Pons (tissue), 1 donor: Measurements from ENCODE around the gene VSIR.

ENCODE experiments used
- DNase-seq: peaks from one replicate; pipeline ENCODE4 v3.0.0-alpha.2; 2016; ENCODE audit warnings: low spot score

VSIR gene

DNA sequence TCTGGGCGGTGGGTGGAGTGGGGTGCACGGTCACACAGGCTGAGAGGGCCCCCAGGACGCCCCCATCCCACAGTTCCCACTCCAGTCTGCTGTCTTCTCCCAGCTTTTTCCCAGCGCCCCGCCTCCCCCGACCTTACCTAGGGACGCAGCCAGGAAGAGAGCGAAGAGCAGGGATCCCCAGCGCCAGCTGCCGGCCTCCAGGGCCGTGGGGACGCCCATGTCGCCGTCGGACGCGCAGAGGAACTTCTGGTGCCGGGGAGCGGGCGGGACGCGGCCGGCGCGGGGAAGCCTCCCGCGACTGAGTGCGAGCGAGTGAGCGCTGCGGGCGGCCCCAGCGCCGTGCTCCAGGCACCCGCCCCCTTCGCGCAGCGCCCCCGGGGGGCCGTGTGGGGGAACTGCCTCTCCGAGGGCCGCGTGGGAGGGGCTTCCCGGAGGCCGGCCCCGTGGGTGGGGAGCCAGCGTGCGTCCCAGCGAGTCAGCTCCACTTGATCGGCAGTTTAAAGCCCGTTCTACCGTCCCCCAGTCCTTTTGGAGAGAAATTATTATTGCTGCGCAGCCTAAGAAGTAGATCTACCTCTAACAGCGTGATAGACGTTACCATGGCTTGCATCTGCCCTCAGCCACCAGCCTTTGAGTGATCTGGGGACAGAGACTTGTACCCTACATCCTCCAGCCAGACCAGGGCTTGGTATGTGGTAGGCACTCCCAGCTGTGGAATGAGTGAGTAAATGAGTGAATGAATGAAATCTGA is at the start of gene VSIR:
TSS of gene VSIR (minus strand) at position 300 of the 751 bp plus-strand sequence. CDS start at position 219, 81 bp downstream.
- peak; percentile 65 for DNase-seq

DNA sequence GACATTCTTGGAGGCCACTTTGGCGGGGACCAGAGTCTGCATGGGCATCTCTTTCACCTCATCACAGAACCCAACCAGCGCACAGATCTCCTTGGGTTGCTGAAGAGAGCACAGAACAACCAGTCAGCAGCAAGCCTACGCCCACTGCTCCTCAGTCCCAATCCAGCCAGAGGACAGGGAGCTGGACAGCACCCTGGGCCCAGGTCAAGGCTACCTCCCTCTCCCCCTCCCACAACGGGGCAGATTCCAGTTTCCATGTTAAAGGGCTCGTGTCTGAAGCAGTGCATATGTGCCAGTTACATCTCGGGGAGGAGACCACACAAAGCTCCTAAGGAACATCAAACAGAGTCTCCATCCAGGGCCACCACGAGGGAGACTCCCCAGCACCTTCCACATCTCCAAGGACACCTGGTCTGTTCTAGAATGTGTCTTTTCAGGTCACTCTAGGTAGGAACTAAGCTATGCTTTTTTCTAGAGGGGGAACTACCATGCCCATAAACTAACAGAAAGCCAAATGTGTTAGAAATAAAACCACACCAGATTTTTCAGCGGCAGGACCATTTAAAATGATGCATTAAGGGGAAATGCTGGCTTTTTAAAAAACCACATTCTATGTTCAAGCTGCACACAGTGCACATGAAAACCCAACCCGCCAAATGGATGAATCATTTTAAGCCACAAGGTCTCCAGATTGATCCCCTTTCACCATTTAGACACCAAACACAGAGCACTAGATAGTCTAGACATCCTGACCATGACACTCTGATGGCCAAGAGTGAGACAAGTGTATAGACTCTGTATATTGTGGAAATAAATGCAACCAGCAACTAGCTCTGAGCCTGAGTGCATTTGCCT is 48.8 kb upstream of the VSIR start:
- no peak for DNase-seq

DNA sequence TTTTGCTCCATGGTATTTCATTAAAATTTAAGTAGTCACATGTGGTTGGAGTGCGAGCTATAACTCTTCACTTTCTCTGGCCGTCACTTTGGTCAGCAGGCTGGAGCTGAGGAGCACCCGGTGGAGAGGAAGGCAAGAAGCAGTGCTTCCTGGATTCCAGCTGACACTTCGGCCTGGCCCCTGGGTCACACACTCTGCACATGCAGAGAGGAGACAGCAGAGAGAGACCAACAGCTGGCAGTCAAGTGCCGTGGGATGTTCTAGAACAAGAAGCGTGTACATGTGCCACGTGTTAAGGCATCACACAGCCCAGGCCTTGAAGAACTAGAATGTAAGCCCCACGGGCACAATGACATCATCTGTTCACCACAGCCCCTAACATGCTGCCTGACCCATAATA is 47.6 kb upstream of the VSIR start:
- DNase-seq, result no peak

DNA sequence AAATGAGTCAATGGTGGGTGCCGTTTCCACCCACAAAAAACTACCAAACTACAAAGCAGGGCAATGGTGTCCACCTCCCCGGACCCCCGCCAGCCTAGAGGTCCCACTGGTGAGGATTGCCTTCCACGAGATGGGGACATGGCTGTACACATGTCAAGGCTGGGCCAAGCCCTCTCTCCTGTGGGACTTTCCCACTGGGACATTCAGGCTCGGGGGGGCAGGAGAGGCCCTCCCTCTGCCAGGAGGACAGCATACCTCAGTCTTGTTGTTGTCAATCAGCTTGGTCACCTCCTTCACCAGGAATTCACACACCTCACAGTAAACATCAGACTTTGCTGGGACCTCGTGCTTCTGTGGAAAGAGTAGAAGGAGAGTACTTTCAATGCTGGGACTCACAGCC is 46.7 kb upstream of the VSIR start:
- DNase-seq, result no peak

DNA sequence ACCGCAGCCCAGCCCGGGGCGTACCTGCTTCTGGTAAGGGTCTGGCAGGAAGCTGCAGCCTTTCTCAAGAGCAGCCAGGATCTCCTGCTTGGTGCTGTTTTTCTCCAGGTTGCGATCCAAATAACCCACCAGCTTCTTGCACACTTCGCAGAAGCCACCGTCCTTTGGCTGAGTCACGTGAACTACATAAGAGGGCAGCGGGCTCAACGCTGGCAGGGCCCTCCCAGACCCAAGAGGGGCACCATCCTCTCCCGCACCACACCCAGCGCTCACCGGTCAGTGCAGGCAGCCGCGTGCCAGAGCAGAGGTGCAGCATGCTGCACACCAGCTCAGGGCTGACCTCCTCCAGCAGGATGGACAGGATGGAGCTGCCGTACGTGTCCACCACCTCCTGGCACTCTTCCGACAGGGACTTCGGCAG is 46.1 kb upstream of the VSIR start:
- DNase-seq, result no peak

DNA sequence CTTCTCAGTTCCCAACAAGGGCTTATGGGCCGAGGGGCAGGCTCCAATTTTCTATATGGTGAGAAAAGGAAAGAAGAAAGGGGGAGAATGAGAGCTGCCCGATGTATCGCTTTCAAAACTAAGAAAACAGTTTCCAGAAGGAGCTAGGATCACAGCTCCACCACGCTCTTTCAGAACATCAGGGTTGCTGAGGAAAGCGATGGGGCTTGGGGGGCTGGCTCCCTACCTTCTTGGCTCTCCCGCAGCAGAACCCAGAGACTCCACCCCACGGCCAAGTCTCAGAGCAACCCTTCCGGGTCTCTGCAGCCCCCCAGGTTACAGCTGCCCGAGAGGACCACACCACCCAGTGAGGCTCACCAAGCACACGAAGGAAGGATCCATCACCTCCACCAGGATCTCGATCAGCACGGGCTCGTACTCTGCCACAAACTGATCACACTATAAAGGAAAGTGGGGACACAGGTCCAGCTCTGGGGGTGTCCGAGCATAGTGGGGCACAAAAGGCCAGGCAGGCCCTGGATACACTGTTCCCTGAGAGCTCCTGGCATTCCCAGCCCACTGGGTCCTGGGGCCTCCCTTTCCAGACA is 45.4 kb upstream of the VSIR start:
- no peak for DNase-seq

DNA sequence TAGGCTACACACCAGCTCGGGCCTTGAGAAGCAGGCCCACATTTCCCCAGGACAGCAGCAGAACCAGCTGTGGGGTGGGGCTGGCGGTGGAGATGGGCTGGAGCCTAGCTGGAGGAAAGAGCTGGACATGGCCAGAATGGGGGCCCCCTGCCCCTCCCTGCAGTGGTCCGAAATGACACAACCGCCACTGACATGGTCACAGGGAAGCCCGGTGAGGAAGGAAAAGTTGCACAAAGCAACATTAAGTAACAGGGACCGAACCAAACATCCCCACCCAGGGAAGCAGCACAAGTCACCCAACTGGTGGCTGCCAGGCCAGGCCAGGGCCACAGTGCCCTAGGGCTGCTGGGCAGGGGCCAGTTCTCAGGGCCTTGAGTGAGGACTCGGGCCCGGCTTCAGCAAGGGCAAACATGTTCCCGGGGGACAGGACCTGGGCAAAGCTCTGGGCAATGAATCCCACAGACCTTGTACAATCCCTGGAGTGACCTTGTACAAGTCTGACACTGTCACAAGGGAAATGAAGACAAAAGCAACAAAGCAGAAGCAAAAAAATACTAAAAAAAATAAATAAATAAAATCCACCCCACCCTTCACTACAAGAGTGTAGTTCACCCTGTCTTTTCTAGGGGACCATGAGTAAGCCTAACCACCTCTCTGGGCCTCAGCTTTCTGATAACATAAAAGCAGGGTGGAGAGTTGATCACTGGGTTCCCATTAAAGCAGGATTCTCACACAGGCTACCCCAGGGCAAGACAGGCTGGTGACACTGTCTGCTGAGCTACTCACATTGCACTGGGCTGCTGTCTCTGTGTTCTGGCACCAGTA is 44.7 kb upstream of the VSIR start:
- DNase-seq, result no peak

DNA sequence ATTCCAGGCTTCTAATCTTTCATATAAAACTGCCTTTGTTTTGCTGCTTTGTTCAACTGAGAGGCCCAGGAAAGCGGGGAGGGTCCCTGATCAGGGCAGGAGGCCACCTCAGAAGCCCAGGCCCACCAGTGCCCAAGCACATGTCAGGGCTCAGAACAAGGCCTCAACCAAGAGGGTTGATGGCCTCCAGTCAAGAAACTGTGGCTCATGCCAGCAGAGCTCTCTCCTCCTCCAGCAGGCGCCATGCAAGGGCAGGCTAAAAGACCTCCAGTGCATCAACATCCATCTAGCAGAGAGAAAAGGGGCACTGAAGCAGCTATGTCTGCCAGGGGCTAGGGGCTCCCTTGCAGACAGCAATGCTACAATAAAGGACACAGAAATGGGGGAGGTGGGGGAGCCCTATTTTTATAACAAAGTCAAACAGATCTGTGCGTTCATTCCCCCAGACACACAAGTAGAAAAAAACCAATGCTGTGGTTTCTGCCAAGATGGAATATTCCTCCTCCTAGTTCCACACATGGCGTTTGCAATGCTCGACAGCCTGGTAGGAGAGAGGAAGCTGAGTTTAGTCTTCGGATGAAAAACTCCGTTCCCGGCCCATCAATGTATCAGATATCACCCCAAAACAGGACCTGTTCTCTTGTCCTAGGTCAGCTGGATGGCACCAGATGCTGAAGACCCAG is 43.8 kb upstream of the VSIR start:
- DNase-seq, result peak; percentile 48

DNA sequence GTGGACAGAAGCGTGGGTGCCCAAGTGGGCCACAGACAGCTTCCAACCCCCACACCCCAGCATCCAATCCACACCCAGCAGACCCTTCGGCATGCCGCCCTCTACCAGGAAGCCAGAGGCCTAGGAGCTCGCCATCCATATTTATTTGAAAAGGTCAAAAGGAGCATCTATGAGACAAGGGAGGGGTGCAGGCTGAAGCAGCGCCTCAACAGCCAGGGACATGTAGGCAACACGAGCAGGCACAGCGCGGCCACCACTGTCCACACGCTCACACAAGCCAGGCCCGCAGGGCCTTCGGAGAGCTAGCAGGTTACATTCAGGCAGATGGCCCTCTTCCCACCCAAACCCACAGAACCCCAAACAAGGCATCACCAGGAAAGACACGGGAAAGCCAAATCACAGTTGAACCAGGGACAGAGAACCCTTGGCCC is 43.1 kb upstream of the VSIR start:
- DNase-seq, result no peak

DNA sequence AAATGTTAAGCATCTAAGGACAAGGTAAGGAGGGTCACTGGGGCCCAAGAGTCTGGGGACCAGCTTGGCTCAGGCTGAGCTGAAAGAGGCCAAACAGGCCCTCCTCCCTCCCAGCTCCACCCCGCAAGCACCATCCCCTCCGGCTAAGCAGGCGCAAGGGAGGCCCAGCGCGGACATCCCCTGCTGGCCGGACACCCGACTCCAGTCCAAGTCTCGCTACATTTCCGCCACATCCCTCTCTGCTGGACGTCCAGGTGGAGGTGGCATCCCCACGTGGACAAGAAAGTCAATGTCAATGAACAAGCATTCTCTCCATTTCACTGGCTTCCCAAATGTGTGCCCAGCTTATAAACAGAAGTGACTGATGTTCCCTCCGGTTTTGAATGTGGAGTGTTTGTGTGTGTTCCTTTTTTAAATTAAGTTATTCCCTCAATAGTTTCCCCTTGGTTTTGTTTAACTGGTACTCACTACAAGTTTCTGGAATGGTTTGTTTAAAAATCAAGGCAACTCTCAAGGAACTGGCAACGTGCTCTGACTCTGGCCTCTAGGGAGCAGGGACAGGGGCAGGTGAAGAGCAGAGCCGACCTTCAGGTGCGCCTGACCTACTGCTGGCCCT is 42.3 kb upstream of the VSIR start:
- DNase-seq, result no peak

DNA sequence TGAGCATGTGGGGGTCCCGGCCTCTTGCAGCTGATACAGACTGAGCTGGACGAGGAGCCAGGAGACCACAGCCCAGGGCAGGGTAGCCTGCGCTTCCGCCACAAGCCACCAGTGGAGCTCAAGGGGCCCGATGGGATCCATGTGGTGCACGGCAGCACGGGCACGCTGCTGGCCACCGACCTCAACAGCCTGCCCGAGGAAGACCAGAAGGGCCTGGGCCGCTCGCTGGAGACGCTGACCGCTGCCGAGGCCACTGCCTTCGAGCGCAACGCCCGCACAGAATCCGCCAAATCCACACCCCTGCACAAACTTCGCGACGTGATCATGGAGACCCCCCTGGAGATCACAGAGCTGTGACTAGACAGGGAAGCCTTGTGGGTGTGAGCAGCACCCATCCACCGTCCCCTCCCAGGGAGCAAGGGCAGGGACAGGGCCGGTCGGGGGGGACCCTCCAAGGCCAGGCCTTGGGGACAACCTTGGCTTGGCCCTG is 41.6 kb upstream of the VSIR start:
- DNase-seq, result no peak

DNA sequence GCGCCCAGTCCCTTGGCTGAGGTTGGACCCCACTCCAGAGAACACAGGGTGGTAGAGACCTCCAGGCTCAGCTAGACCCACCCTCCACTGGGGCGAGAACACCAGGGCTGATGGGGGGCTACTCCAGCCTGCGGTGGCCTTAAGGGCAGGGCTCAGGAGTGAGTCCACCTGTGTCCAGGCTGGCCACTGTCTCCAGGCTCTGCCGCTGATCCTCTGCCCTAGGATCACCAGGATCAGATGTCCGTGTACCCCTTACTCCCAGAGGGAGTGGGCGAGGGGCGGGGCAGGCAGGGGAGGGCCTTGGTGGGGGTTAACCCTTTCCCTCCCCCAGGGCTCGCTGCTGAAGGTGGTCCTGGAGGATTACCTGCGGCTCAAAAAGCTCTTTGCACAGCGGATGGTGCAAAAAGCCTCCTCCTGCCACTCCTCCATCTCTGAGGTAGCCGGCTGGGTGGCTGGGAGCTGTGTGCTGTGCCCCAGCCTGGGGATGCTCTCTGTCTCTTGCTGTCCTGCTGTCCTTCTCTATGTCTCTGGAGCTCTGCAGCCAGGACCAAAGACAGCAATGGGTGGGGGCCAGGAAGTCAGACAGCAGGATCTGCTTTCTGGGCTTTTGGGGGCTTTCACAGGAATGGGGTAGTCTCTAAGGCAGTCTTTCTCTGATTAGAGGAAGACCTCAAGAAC is 39.7 kb upstream of the VSIR start:
- no peak for DNase-seq

DNA sequence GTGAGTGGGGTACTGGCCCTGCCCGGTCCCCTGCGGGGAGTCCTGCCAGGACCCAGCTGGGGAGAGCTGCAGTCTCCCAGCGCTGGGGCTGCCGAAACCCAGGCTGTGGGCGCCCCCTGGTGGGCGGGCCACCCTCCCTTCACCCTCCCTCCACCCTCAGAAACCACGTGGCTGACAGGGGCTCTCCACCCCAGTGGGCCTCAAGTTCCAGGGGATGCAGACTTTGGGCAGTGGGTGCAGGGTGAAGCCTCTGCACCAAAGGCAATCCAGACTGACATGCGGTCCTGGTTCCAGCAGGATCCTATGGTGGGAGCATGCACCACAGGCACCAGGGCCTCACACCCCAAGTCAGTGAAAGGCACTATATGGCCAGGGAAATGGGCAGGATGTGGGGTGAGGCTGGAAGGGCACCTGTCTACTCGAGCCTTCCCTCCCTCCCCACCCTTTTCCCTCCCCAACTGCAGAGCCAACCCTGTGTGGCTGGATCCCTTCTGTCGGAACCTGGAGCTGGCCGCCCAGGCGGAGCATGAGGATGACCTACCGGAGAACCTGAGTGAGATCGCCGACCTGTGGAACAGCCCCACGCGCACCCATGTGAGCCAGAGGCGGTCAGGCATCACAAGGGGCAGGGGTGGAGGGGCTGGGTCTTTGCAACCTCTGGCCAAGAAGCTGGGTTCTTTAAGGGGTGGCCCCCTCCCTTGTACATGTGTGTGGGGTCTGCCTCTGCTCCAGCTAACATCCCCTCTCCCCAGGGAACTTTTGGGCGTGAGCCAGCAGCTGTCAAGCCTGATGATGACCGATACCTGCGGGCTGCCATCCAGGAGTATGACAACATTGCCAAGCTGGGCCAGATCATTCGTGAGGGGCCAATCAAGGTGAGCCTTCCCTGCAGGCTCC is 38.9 kb upstream of the VSIR start:
- DNase-seq, result peak; percentile 63

DNA sequence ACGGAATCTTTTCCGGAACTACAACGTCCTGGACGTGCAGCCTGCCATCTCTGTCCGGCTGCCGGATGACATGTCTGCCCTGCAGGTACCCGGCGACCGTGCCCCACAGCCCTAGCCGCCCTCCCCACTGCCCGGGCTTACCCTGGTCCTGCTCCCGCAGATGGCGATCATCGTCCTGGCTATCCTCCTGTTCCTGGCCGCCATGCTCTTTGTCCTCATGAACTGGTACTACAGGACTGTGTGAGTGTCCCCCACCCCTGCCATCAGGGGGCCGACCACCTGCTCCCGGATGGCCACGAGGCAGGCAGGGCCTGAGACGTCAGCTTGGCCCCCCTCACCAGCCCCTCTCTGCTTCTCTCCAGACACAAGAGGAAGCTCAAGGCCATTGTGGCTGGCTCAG is 38.0 kb upstream of the VSIR start:
- DNase-seq, result no peak

DNA sequence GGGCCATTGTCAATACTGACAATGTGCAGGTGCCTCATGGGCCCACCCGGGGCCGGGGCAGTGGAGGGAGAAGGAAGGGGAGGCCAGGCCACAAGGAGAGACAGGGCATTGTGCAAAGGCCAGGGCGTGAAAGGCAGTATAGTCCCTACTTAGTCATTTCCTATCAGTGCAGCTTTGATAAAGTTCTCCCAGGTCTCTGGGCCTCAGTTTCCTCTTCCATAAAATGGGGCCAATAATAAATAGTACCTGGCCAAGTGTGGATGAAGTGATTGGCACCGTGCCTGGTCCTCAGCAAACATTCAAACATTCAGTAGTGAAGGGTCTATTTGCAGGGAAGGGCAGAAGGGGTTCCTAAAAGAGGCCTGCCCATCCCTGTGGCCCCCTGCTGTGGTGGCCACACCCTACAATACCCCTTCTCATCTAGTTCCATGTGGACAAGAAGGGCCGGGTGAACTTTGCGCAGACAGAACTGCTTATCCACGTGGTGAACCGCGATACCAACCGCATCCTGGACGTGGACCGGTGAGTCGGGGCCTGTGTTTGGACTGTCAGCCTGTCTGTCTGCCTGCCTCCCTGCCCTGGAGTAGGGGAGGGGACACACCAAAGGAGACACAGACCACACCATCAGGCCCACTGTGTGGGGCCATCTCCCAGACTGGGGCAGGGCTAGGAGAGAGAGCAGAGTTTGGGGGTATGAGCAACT is 36.9 kb upstream of the VSIR start:
- no peak for DNase-seq

DNA sequence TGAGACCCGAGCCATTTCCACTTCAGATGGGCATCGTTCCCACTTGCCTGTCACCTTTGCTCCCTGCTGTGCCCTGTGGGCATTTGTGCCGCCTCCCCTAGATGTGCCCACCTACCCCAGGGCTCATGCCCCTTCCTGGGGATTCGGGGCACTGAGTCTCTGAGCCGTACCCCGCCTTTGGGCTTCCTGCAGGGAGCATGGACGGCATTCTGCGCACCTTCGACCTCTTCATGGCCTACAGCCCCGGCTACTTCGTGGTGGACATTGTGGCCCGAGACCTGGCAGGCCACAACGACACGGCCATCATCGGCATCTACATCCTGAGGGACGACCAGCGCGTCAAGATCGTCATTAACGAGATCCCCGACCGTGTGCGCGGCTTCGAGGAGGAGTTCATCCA is 36.3 kb upstream of the VSIR start:
- DNase-seq, result no peak

DNA sequence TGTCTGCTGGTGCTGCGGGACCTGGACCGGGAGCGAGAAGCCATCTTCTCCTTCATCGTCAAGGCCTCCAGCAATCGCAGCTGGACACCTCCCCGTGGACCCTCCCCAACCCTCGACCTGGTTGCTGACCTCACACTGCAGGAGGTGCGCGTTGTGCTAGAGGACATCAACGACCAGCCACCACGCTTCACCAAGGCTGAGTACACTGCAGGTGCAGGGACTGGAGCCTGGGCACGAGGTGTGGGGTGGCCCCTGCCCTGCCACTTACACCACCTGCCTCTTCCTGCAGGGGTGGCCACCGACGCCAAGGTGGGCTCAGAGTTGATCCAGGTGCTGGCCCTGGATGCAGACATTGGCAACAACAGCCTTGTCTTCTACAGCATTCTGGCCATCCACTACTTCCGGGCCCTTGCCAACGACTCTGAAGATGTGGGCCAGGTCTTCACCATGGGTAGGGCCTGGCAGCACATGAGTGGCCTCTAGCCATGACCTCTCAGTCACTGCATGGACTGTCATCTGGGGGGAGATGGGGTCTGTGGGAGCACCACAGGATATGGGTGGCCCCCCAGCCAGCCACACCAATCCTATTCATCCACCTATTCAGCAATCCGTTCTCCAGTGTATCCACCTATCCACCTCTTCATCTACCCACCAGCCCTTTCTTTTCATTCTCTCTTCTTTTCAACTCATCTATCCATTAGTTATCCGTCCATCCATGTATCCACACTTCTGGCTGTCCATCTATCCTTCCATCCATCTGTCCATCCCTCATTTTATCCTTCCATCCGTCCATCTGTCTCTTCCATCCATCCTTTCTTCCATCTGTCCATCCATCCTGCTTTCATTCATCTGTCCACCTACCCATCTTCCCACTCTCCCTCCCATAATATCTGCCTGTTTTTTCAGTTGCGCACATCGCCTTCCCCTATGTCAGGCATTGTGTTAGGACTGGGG is 34.5 kb upstream of the VSIR start:
- no peak for DNase-seq
